Measurements from ENCODE around the gene DIP2C.

DIP2C gene

GRCh38 chr10:381805-382204 lies 307.7 kb downstream of the DIP2C start:
- Histone ChIP-seq H3K9me3 (ENCODE audit: insufficient read depth, low read depth, low read length) (no peaks in the 10 kb centered on the region), H3K27me3 (ENCODE audit: insufficient read depth, low read length) (no peaks in the 10 kb centered on the region), H3K4me1 (ENCODE audit: insufficient read depth, low read length) (no peaks in the 10 kb centered on the region), H3K27ac (ENCODE audit: low read length) (no peak overlapping the region), H3K9ac (ENCODE audit: low read depth, low read length) (no peak overlapping the region), H3K36me3 (ENCODE audit: insufficient read depth, low read depth, low read length) (peaks cover 27% of the 10 kb centered on the region), H3K4me3 (ENCODE audit: low read length) (no peak overlapping the region)

GRCh38 chr10:381346-381745 lies 308.1 kb downstream of the DIP2C start:
- no peak overlapping the region for H3K27ac ChIP-seq (ENCODE audit: low read length)
- no peak overlapping the region for H3K4me3 ChIP-seq (ENCODE audit: low read length)
- H3K27me3 ChIP-seq (ENCODE audit: insufficient read depth, low read length), result no peaks in the 10 kb centered on the region
- no peaks in the 10 kb centered on the region for H3K4me1 ChIP-seq (ENCODE audit: insufficient read depth, low read length)
- H3K9ac ChIP-seq (ENCODE audit: low read depth, low read length), result no peak overlapping the region
- no peaks in the 10 kb centered on the region for H3K9me3 ChIP-seq (ENCODE audit: insufficient read depth, low read depth, low read length)
- H3K36me3 ChIP-seq (ENCODE audit: insufficient read depth, low read depth, low read length), result peaks cover 27% of the 10 kb centered on the region

- Histone ChIP-seq H3K9me3 (ENCODE audit: insufficient read depth, low read depth, low read length) (no peaks in the 10 kb centered on the region), H3K27ac (ENCODE audit: low read length) (no peak overlapping the region), H3K27me3 (ENCODE audit: insufficient read depth, low read length) (no peaks in the 10 kb centered on the region), H3K36me3 (ENCODE audit: insufficient read depth, low read depth, low read length) (peaks cover 27% of the 10 kb centered on the region), H3K4me1 (ENCODE audit: insufficient read depth, low read length) (no peaks in the 10 kb centered on the region), H3K9ac (ENCODE audit: low read depth, low read length) (no peak overlapping the region), H3K4me3 (ENCODE audit: low read length) (no peak overlapping the region)
These were observed 309.0 kb downstream of the DIP2C start for GRCh38 chr10:380313-380940.

GRCh38 chr10:378930-379704 lies 310.4 kb downstream of the DIP2C start:
- Histone ChIP-seq H3K4me1 (ENCODE audit: insufficient read depth, low read length) (peaks cover under 1% of the 10 kb centered on the region; the same call in 1 of the 2 replicates), H3K27ac (ENCODE audit: low read length) (no peak overlapping the region), H3K9ac (ENCODE audit: low read depth, low read length) (no peak overlapping the region), H3K9me3 (ENCODE audit: insufficient read depth, low read depth, low read length) (no peaks in the 10 kb centered on the region), H3K36me3 (ENCODE audit: insufficient read depth, low read depth, low read length) (peaks cover 33% of the 10 kb centered on the region), H3K4me3 (ENCODE audit: low read length) (no peak overlapping the region), H3K27me3 (ENCODE audit: insufficient read depth, low read length) (no peaks in the 10 kb centered on the region)

- peaks cover 27% of the 10 kb centered on the region for H3K36me3 ChIP-seq (ENCODE audit: insufficient read depth, low read depth, low read length)
- no peaks in the 10 kb centered on the region for H3K9me3 ChIP-seq (ENCODE audit: insufficient read depth, low read depth, low read length)
- no peak overlapping the region for H3K4me3 ChIP-seq (ENCODE audit: low read length)
- no peak overlapping the region for H3K27ac ChIP-seq (ENCODE audit: low read length)
- H3K9ac ChIP-seq (ENCODE audit: low read depth, low read length), result no peak overlapping the region
- H3K4me1 ChIP-seq (ENCODE audit: insufficient read depth, low read length), result peaks cover 7% of the 10 kb centered on the region
- H3K27me3 ChIP-seq (ENCODE audit: insufficient read depth, low read length), result no peaks in the 10 kb centered on the region
These were observed 311.1 kb downstream of the DIP2C start for GRCh38 chr10:378230-378929.

GRCh38 chr10:377228-377627 lies 312.2 kb downstream of the DIP2C start:
- no peaks in the 10 kb centered on the region for H3K9me3 ChIP-seq (ENCODE audit: insufficient read depth, low read depth, low read length)
- no peaks in the 10 kb centered on the region for H3K27me3 ChIP-seq (ENCODE audit: insufficient read depth, low read length)
- H3K4me3 ChIP-seq (ENCODE audit: low read length), result no peak overlapping the region
- H3K36me3 ChIP-seq (ENCODE audit: insufficient read depth, low read depth, low read length), result peaks cover 19% of the 10 kb centered on the region
- H3K4me1 ChIP-seq (ENCODE audit: insufficient read depth, low read length), result peaks cover 12% of the 10 kb centered on the region
- no peak overlapping the region for H3K9ac ChIP-seq (ENCODE audit: low read depth, low read length)
- H3K27ac ChIP-seq (ENCODE audit: low read length), result no peak overlapping the region

- H3K9me3 ChIP-seq (ENCODE audit: insufficient read depth, low read depth, low read length), result no peaks in the 10 kb centered on the region
These were observed 313.5 kb downstream of the DIP2C start for GRCh38 chr10:375815-376505.

GRCh38 chr10:374354-374753 lies 315.1 kb downstream of the DIP2C start:
- no peak overlapping the region for H3K9ac ChIP-seq (ENCODE audit: low read depth, low read length)
- H3K4me1 ChIP-seq (ENCODE audit: insufficient read depth, low read length), result peaks cover 12% of the 10 kb centered on the region
- H3K27ac ChIP-seq (ENCODE audit: low read length), result no peak overlapping the region
- peaks cover 9% of the 10 kb centered on the region for H3K36me3 ChIP-seq (ENCODE audit: insufficient read depth, low read depth, low read length)
- H3K27me3 ChIP-seq (ENCODE audit: insufficient read depth, low read length), result no peaks in the 10 kb centered on the region
- no peak overlapping the region for H3K4me3 ChIP-seq (ENCODE audit: low read length)
- H3K9me3 ChIP-seq (ENCODE audit: insufficient read depth, low read depth, low read length), result no peaks in the 10 kb centered on the region

More at GRCh38 chr10:375815-376505, 313.5 kb downstream of the DIP2C start:
- Histone ChIP-seq H3K36me3 (ENCODE audit: insufficient read depth, low read depth, low read length) (peaks cover 14% of the 10 kb centered on the region), H3K4me3 (ENCODE audit: low read length) (no peak overlapping the region), H3K27me3 (ENCODE audit: insufficient read depth, low read length) (no peaks in the 10 kb centered on the region), H3K27ac (ENCODE audit: low read length) (no peak overlapping the region), H3K9ac (ENCODE audit: low read depth, low read length) (no peak overlapping the region), H3K4me1 (ENCODE audit: insufficient read depth, low read length) (peaks cover 12% of the 10 kb centered on the region)

GRCh38 chr10:373526-374309 lies 315.8 kb downstream of the DIP2C start:
- Histone ChIP-seq H3K4me3 (ENCODE audit: low read length) (no peak overlapping the region), H3K27ac (ENCODE audit: low read length) (no peak overlapping the region), H3K9ac (ENCODE audit: low read depth, low read length) (no peak overlapping the region)

GRCh38 chr10:373015-373414 lies 316.5 kb downstream of the DIP2C start:
- Histone ChIP-seq H3K27me3 (ENCODE audit: insufficient read depth, low read length) (no peaks in the 10 kb centered on the region), H3K27ac (ENCODE audit: low read length) (no peak overlapping the region), H3K4me1 (ENCODE audit: insufficient read depth, low read length) (peaks cover 12% of the 10 kb centered on the region), H3K9ac (ENCODE audit: low read depth, low read length) (peak overlapping the region; percentile 24; the same call in 1 of the 2 replicates), H3K4me3 (ENCODE audit: low read length) (no peak overlapping the region), H3K36me3 (ENCODE audit: insufficient read depth, low read depth, low read length) (peaks cover 6% of the 10 kb centered on the region; the same call in 1 of the 2 replicates), H3K9me3 (ENCODE audit: insufficient read depth, low read depth, low read length) (no peaks in the 10 kb centered on the region)

More at GRCh38 chr10:373526-374309, 315.8 kb downstream of the DIP2C start:
- no peaks in the 10 kb centered on the region for H3K27me3 ChIP-seq (ENCODE audit: insufficient read depth, low read length)
- peaks cover 12% of the 10 kb centered on the region for H3K4me1 ChIP-seq (ENCODE audit: insufficient read depth, low read length)
- H3K36me3 ChIP-seq (ENCODE audit: insufficient read depth, low read depth, low read length), result peaks cover 9% of the 10 kb centered on the region; the same call in 1 of the 2 replicates
- no peaks in the 10 kb centered on the region for H3K9me3 ChIP-seq (ENCODE audit: insufficient read depth, low read depth, low read length)

- no peak overlapping the region for H3K27ac ChIP-seq (ENCODE audit: low read length)
- H3K4me3 ChIP-seq (ENCODE audit: low read length), result no peak overlapping the region
- H3K9me3 ChIP-seq (ENCODE audit: insufficient read depth, low read depth, low read length), result no peaks in the 10 kb centered on the region
- H3K9ac ChIP-seq (ENCODE audit: low read depth, low read length), result peak overlapping the region; percentile 24; the same call in 1 of the 2 replicates
- H3K4me1 ChIP-seq (ENCODE audit: insufficient read depth, low read length), result peaks cover 12% of the 10 kb centered on the region
- no peaks in the 10 kb centered on the region for H3K27me3 ChIP-seq (ENCODE audit: insufficient read depth, low read length)
- H3K36me3 ChIP-seq (ENCODE audit: insufficient read depth, low read depth, low read length), result peaks cover 6% of the 10 kb centered on the region; the same call in 1 of the 2 replicates
These were observed 316.9 kb downstream of the DIP2C start for GRCh38 chr10:372566-372965.

Data from iPS-20b (cell line).